NOMO-1 treated with DMSO at 0.1 percent for 48 hours (cell line): ENCODE measurements around the gene MEIS2.
A peak's percentile ranks its signal among the peaks of the same experiment; 100 is the strongest.

Experiments
- DNase-seq: peaks from one replicate; lab custom pipeline; 2025; ENCODE audit not compliant: unreplicated experiment; lab: John Stamatoyannopoulos, UW

Gene MEIS2

DNA sequence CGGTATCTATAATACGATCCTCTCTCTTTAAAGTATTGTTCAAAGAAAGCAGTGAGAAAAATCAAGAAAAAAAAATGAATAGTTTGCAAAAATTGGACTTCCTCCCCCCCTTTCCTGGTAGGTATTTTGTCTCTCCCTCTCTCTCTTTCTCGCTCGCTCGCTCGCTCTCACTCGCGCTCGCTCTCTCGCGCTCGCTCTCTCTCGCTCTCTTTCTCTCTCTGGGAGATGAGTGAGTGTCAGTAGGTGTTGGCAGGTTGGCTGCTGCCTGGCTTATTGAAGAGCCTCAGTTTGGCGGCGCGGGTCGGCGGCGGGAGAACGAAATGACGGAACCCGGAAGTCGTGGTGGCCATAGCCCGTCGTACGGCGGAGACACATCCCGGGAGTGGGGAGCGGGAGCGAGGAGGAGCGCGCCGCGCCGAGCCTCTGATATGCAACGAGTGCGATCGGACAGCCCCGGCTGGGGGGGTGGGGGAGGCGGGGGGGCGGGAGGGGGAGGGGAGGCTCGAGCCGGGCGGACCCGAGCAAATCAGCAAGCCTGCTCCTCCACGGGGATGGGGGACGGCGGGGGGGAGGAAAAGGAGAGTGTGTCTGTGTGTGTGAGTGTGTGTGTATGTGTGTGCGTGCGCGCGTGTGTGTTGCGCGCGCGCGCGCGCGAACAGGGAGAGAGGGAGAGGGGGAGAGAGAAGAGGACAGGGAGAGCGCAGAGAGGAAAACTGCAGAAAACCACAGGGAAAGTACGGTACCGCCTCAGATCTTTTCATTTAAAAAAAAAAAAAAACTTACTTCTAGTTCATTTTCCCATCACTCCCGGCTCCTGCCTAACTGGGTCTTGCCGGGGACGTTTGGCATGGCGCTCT lies at the start of gene MEIS2:
MEIS2 (minus strand) TSS at position 441 of the 857 bp plus-strand sequence. CDS start 1,083 bp downstream, outside the sequence.
- DNase-seq = peak; percentile 50

DNA sequence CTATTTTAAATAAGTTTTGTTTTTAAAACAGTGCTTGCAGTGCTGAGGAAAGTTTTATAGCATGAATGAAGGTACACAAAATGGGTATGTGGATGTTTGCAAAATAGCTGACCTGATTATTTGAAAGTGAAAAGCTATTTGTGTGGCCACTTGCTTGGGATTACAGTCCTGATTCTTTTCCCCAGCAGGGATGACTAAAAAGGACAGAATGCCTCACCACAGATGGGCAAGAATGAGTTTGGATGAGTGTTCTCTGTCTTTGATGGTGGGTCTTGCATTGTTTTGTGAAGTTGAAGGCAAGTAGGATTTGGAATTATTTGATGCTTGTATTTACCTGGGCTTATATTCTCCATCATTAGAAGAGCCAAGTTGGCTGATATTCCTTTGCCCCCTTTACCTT lies 48.8 kb upstream of the MEIS2 start:
- DNase-seq = no peak

DNA sequence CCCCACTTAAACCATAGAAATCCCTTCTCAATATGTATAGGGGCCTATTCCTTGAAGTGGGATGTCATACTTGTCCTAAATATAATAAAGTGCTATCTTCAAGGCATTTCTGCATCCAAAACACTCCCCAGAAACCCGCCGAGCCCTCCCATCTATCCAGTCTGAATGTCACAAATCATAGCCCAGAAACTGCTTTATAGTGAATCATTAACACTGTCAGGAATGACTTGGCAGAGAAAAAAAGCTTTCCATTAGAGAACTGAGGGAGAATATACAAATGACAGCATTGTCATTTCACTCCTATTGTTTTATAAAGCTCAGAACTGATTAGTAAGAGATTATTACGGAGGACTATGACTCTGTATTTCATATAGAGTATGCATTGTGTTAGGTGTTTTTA lies 48.4 kb upstream of the MEIS2 start:
- DNase-seq = no peak

DNA sequence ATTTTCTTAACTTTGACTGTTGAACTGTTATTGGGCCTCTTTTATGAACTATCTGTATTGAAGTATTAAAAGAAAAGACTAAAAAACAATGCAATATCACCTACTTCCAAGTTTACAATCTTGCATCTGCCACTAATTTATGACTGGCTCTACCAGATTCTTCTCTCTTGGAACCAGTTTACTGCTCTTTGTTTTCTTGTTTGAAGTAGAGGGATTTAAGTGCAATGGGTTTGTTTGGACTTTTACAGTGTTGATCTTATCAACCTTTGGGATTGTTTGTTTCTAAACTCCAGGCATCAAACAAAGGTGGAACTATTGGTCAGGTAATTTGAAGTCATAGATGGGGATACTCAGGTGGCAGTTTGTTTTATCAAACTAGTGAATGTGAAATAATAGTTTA lies 43.0 kb upstream of the MEIS2 start:
- DNase-seq = no peak

DNA sequence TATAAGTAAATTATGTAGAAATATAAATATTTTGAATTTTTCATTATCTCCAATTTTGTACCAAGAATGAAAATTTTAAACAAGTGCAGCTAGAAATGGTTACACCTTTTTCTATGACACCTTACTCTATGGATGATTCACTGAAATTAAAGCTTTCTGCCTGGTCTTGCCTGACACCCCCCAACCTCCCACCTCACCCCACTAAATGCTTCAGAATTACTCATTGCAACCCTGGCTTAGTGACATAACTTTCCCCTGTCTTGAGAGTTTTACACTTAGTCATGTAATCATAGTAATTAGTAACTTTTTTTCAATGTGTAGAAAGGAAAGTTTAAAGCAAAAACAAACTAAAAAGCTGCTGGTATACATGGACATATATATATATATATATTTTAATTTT lies 42.0 kb upstream of the MEIS2 start:
- DNase-seq = no peak

DNA sequence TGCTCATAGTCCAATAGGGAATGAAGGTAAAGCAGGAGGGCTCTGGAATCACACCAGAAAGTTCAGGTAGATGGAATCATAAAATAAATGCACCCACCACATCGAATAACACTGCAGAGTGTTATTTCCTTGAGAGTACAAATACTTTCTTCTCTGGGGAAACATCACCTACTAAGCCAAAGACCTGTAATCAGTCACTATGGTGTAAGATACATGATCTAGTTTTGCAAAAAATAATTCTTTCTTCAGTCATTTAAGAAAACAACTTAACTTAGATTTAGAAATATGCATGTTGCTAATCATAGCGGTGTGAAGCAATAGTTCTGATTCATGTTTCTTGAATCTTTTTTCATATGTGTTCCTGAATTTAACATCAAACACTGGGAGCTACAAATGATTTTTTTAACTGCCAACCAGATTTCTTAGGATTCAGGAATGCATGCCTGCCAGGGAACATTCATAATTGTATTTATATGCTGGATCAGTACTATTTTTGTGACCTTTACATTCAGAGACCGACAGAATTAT lies 40.2 kb upstream of the MEIS2 start:
- DNase-seq = no peak

DNA sequence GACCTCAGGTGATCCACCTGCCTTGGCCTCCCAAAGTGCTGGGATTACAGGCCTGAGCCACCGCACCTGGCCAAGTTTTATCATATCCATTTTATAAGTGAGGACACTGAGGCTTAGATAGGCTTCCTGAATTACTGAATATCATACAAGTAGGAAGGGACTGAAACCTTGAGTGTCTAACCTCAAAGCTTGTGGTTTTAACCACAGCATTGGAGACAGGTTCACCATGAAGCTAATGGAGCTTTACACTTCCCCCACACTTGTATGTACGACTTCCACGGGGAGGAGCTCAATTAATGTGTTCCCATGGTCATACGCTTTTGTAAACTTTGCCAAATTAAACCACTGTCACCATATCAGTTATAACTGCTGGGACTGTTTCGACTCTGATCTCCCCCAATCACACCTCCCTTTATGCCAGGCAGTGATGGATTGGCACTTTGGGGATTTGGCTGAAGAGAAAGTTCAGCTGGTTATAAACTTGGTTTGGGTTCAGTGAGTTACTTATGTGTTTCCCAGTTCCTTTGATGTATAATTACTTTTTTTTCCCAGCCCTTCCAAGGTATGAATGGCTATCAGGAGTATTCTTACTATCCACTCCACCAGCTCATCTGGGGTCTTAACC lies 38.4 kb upstream of the MEIS2 start:
- no peak for DNase-seq

DNA sequence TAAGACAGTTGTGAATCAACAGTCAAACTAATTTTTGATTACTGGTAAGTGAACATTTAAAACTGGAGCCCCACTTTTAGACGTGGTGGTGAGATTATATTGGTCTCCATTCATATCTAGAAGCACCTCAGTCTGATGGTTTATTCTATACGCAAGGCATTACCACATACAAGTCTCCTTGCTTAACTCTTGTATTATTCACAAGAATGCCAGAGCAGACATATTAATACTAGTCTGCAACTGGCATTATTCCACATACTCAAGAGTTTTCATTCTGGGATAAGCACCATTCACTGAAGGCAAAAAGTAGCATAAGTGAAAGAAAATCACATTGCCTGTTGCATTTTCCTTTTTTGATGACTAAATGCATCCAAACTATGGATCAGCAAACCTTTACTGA lies 36.9 kb upstream of the MEIS2 start:
- DNase-seq = no peak

DNA sequence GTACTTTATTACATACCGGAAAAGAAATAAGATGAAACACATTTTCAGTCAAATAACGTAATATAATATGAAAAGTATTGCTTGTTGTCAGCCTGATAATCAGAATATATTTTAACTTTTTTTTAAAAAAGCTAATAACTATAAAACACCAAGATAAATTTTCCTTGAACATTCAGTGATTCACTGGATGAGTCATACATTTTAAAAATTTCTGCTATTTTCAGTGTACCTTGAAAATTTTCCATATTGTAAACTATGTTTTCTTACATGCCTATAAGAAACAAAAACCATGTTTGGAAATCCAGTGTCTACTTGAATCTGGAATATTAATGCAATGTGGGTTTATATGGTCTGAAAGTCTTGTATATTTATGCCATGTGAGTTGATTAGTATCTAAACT lies 36.3 kb upstream of the MEIS2 start:
- DNase-seq = no peak

DNA sequence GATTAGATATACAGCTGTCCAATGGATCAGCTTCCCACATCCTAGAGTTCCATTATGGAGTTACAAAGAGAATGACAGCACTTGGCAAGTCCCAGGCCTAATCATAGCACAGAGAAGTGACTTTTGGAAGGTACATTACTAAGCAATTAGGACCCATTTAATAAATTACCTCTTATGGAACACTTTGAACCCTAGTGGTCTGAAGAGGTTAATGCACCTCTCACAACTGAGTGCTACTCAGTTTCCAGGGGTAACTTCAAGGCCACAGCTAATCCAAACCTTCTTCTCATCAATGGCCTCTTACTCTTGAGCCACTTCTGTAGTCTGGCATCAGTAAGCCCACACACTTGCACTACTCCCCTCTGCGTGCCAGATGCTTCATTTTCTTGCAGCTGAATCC lies 34.9 kb upstream of the MEIS2 start:
- no peak for DNase-seq

DNA sequence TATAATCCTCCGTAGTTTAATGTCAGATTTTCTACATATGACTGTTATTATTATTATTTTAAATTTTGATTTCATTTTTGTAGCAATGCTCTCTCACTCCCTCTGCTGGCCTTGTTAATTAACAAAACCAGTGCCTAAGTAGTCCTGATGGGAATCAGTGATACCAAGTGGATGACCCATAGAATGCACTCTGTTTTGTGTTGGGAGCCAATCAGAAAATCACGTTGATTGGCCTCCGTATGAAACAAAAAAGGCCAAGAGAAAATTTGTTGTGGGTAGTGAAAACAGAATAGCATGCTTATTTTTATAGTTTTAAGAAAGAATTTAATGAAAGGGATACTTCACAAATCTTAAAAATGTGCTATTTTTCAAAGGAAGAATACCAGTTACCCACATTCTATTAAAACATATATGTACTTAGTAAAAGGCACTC lies 34.4 kb upstream of the MEIS2 start:
- no peak for DNase-seq

DNA sequence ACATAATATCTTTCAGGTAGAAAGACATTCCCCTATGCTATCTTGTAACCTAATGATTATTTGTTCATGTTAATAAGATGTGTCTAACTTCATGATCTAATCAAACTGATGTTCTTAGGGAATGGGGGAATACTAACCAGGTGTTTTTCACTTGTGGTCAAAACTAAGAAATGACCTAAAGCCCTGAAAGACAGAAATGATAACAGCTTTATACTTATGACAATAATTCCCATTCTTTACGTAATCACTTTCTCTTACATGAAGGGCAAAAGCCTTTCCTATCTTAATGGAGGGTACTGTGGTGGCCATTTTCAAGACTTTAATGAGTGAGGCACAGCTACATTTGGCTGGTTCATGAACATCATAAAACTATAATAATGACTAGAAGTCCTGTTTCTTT lies 33.9 kb upstream of the MEIS2 start:
- no peak for DNase-seq

DNA sequence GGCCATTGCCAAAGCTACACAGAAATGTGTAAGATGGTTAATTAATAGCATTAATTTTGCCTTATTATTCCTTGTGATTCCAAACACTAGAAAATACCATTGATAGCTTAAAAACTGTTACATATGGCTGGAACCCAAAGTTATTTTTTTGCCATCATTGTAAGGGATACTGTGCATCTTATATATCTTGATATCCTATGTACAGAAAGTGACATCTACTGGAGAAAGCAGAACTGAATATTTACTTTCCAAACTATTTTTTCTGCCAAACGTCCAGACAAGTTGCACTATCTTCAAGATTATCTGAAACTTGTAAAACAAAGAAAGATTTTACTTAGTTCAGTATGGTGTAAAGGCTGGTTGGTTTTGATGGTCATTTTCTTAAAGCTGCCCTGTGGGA lies 33.3 kb upstream of the MEIS2 start:
- no peak for DNase-seq

DNA sequence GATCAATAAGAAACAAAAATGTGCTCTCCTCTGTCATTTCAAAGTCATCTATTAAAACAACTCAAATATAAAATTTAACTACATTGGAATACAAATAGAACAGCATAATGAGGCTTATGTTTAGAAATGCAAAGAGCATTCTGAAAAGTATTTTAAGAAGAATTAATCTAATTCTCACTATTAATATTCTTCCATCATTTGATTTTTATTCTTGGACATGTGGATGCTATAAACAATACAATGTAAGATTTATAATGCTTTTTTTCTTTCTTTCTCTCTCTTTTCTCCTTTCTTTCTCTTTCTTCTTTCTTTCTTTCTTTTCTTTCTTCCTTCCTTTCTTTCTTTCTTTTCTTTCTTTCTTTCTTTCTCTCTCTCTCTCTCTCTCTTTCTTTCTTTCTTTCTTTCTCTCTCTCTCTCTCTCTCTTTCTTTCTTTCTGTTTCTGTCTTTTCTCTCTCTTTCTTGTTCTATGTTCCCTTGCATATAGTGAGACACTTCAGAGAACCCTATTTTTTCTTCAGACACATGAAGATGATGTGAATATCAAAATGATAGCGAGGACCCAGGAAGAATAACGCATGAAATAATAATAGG lies 32.6 kb upstream of the MEIS2 start:
- DNase-seq = no peak

DNA sequence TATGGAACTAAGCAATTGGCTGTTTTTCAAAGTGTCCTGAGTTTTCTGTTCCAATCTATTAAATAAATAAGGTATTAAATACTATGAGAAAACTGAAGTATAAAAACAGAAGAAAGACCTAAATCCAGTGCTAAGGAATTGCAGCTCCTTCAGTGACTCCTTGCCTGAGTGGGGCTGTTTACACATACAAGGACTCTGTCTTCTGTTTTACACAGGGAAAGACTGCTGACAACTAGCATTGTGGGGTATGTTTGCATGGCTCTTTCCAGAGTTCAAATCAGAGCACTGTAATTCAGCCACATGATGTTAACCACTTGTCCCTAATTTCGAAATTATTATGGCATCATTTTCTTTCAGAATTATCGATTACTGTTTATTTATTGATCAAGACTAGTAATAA lies 31.3 kb upstream of the MEIS2 start:
- DNase-seq = no peak

DNA sequence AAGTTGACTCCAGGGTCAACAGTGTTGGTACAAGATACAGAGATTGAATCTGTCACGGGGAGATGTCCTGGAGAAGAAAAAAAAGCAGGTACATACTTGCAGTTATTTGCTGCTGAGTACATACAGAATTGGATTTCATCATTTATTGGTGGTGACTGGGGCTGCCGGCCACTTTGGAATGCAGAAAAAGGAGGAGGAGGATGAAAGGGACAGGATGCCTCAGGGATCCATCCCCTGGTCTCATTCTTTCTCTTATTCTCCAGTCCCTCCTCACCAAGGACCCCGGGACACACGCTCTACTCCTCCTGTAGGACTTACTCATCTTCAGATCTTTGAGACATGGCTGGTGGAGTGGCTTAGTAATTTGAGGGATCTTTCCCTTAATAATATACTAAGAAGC lies 30.0 kb upstream of the MEIS2 start:
- no peak for DNase-seq

DNA sequence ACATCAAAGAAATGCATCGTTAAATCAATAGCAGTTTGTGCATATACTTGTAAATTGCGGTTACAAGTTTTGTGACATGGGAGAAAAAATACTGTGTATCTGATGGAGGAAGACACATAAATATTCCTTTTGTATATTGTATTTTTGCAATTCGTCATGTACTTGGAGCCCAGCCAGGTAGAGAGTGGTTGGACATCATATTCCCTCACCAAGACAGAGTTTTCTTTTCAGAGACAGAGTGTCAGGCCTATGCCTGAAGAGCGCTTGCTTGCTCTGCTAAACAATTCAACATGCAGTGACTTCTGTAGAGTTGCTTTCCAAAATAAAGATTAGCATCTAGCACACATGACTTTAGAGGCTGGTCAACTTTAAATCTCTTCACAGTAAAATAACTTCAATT lies 24.8 kb upstream of the MEIS2 start:
- no peak for DNase-seq

DNA sequence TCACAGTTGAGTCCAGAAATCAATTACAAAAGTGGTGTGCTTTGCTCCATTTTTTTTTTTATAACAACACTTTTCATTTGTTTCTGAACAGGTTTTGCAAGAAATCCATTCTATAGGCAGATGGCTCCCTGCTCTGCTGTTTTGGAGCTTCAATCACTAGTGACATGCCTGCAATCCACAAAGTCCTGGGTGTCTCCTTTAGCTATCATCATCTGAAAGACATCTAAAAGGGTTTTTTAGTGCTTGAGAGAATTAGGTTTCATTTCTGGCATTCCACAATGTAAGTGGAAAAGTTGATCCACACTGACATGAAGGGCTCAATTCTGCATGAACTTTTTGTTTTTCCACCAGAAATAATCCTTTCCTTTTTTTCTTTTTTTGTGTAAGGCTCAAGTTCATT lies 24.0 kb upstream of the MEIS2 start:
- DNase-seq = no peak

DNA sequence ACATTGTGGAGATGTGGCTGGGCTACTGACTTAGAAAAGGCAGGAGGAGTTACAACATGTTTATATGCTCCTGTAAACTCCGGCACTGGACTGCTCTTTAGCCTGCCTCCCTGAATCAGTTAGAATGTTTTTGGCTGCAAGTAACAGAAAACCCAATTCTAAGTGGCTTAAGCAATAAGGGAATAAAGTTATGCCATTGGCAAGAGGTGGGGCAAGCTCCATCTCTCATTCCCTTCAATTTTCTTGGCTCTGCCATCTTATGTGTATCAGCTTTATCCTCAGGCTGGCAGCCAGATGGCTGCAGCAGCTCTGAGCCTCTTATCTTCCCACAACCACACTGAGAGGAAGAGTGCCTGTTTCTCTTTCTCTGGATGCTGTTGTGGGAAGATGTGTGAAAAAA lies 22.4 kb upstream of the MEIS2 start:
- DNase-seq = no peak

DNA sequence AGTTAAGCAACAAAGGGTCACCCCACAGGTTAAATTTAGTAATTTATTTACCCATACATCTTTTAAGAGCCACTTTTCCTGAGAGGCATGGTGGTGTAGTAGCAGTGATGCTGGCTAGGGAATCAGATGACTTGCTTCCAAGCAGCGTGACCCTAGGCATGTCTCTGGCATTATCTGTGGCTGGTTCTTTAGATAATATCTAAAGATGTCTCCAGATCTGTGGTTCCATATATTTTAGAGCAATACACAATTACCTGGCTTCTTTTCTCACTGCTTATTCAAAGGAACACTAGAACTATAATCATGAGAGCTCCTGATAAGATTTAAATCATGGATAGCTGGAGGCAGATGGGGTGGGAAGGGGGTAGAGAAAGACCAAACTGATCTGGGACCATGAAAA lies 21.1 kb upstream of the MEIS2 start:
- DNase-seq = no peak

DNA sequence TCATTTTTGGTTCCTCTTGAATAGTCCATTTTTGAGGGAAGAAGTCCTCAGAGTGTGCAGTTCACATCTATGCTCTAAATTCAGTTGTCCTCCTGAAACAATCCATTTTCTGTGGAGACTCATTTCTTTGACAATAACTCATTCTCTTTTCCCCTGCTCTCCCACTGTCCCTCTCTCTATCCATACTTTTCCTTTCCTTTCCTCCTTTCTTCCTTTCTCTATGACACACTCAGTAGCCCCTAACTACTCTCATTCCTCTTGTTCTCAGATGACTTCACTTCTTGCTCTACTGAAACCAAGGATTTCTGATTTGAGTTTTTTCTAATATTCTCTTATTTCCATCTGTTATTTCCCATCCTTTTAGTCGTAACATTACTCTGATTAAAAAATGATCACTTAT lies 16.7 kb upstream of the MEIS2 start:
- DNase-seq = no peak

DNA sequence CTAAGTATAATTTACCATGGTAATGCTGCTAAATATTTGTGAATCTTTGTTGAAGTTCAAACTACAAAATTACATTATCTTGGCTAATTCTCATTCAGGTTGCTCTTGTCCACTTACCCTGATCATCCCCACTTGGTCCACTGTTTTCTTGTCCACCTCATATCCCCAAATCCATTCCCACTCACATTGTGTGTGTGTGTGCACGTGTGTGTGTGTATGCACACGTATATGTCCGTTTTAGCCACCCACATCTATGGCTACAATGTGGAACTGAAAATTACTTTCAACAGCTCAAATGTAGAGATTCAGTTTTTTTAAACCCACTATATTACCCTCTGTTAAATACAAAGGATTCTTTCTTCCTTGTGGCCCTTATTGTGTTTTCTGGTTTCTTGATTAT lies 15.2 kb upstream of the MEIS2 start:
- no peak for DNase-seq
